GM21786 (cell line): ENCODE measurements around the gene SHPK.

Experiments
- ATAC-seq: cut with Tn5 transposase; IDR thresholded peaks from one replicate; pipeline ENCODE4 v1.9.1; 2021; ENCODE audit not compliant: unreplicated experiment

The SHPK gene

GRCh38 chr17:3559270-3559645 is 76.8 kb downstream of the SHPK start:
- no peak for ATAC-seq

DNA sequence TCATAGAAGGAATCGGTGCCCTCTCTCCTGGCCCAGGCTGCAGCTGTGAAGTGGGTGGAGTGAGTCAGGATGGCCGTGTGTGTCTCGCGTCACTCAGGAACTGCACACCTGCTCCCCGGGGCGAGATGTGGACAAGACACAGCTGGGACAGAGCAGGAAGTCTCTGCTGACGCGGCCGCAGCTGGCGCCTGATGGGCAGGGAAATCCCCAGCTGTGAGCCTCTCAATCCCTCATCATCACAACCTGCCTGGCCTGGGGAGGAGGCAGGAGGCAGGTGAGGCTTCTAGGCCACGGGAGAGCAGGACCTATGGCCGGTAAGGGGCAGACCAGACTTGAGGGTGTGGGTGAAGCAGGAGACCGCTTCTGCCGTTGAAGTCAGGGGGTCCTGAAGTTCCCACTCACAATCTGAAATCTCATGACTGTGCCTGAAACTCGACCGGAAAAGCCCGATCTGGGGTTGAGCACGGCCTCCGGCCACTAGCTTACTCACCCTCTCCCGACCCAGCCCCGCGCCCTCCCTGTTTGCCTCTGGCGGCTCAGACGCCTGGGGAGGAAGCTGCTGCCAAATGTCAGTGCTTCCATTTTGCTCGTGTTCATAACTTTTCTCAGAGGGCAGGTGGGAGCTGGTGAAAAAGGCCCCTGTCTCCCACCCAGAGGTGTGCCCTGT is 77.3 kb downstream of the SHPK start:
- ATAC-seq = peak; percentile 75
